ENCODE data around the gene CD276.

GRCh38 chr15:73737535-73737934, 53.4 kb downstream of the CD276 start:
- TF ChIP-seq EZH2phosphoT487 (IDR thresholded peaks at IDR 0.05; ENCODE audit: insufficient read depth, low read depth) (no peak), EZH2 (IDR thresholded peaks at IDR 0.05; ENCODE audit: insufficient read depth, poor library complexity, severe bottlenecking) (no peak)
